Fibroblast of lung (primary cell): ENCODE results near the gene OR2B2. TPM values are rescaled to one million over a fixed set of nuclear protein-coding genes. Genes with fewer than 3 reads are reported as not detected.

Experiments
- DNase-seq, 2 donors: peaks; one replicate each; pipeline versions ENCODE4 v3.0.0 to v3.0.0-alpha.2; 2010; ENCODE audit warnings: low read depth in 2 of 2
- H2AFZ ChIP-seq: 2 replicates; pipeline ENCODE4 v1.5.1; 2012; ENCODE audit warnings: low read length, control low read depth, inconsistent platforms
- H3K27ac ChIP-seq: 2 replicates; pipeline ENCODE4 v1.5.1; 2011; ENCODE audit warnings: low read length, control low read depth; ENCODE audit not compliant: insufficient read depth
- H3K27me3 ChIP-seq: 2 replicates; pipeline ENCODE4 v1.5.1; 2011; ENCODE audit warnings: mild to moderate bottlenecking, low read length; ENCODE audit not compliant: control insufficient read depth, insufficient read depth
- H3K36me3 ChIP-seq: 2 replicates; pipeline ENCODE4 v1.5.1; 2011; ENCODE audit warnings: low read length; ENCODE audit not compliant: control insufficient read depth, insufficient read depth
- H3K4me1 ChIP-seq: 2 replicates; pipeline ENCODE4 v1.5.1; 2011; ENCODE audit warnings: low read length; ENCODE audit not compliant: control insufficient read depth, insufficient read depth; ENCODE audit errors: extremely low read depth
- H3K4me2 ChIP-seq: 2 replicates; pipeline ENCODE4 v1.5.1; 2011; ENCODE audit warnings: low read length, control low read depth; ENCODE audit not compliant: insufficient read depth; ENCODE audit errors: extremely low read depth
- H3K4me3 ChIP-seq, 4 experiments: fragments of 200-600 bp in 1 of 4; sonication (generic) in 1 of 4; replicated peaks in 1 of 4; 2 replicates each; pipeline ENCODE4 v1.5.1; 2011 to 2016; ENCODE audit warnings: low read length in 4 of 4, low read depth in 3 of 4, mild to moderate bottlenecking in 3 of 4, control low read depth in 2 of 4, inconsistent platforms in 1 of 4, mixed read lengths in 1 of 4; ENCODE audit not compliant: insufficient read depth in 1 of 4; ENCODE audit errors: control extremely low read depth in 1 of 4
- H3K79me2 ChIP-seq: 2 replicates; pipeline ENCODE4 v1.5.1; 2012; ENCODE audit warnings: mild to moderate bottlenecking, low read length, inconsistent platforms; ENCODE audit not compliant: control insufficient read depth, insufficient read depth
- H3K9ac ChIP-seq: 2 replicates; pipeline ENCODE4 v1.5.1; 2011; ENCODE audit warnings: mild to moderate bottlenecking, low read length, control low read depth; ENCODE audit not compliant: insufficient read depth
- H3K9me3 ChIP-seq: 2 replicates; pipeline ENCODE4 v1.5.1; 2012; ENCODE audit warnings: low read depth, low read length; ENCODE audit not compliant: control insufficient read depth, insufficient read depth
- H4K20me1 ChIP-seq: 2 replicates; pipeline ENCODE4 v1.5.1; 2011; ENCODE audit warnings: low read length; ENCODE audit not compliant: control insufficient read depth, insufficient read depth; ENCODE audit errors: extremely low read depth
- EZH2 ChIP-seq: IDR thresholded peaks from 2 replicates; pipeline ENCODE4 v1.5.1; 2012; ENCODE audit warnings: low read length, control low read depth, mild to moderate bottlenecking; ENCODE audit errors: missing control alignments
- polyA plus RNA-seq, 2 donors: library from polyadenylated mRNA; depleted of rRNA in 1 of 2; stranded (reverse) in 1 of 2; unstranded in 1 of 2; fragments of >200 nt; gene quantifications; 2 replicates each; pipeline ENCODE4 v1.2.1, GENCODE V29; 2011 to 2012; ENCODE audit warnings: missing spikeins in 1 of 2
- total RNA-seq: library from RNA; depleted of rRNA; stranded (reverse); fragments of >200 nt; gene quantifications from 2 replicates; pipeline ENCODE4 v1.2.1, GENCODE V29; 2014
- TF ChIP-seq, protein P1 (sequence below), 2 donors: IDR thresholded peaks in 1 of 2; conservative IDR thresholded peaks in 1 of 2; 1 replicate in 1 of 2; 2 replicates in 1 of 2; pipeline ENCODE4 v1.5.1; 2011 to 2012; ENCODE audit warnings: low read length in 2 of 2, control low read depth in 1 of 2, inconsistent platforms in 1 of 2, low read depth in 1 of 2, mild to moderate bottlenecking in 1 of 2

Gene OR2B2
- total and polyA plus RNA-seq, 2 donors (not counting 1 experiment from before 2014, with no cell fraction given), result not detected

DNA sequence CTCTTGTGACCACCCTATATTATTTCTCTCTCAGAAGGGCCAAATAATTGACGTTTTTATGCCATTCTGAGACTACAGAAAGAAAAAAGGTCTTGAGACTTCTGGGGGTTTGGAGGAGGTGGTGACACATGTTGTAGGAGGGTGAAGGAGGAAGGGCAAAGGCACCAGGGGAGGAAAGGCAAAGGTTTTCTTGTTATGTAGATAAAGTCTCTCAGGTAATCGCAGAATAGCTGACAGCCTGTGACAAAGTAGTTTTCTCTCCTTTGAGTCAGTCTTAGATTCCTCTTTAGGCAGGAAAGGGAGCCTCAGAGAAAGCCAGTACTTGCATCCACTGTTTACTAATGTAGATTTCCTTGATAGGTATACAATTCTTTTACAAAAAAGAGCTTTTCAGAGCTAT is 23.6 kb downstream of the OR2B2 start:
- Histone ChIP-seq H3K9me3 (no peaks in the 10 kb centered on the region), H3K27ac (no peak overlapping the region), H3K79me2 (no peaks in the 10 kb centered on the region), H3K36me3 (no peaks in the 10 kb centered on the region), H2AFZ (no peak overlapping the region), H3K9ac (no peak overlapping the region), H3K4me1 (peaks cover 3% of the 10 kb centered on the region), H3K4me2 (no peak overlapping the region), H4K20me1 (no peaks in the 10 kb centered on the region), H3K27me3 (no peaks in the 10 kb centered on the region), H3K4me3 (no peak overlapping the region)
- TF ChIP-seq, protein P1, sequence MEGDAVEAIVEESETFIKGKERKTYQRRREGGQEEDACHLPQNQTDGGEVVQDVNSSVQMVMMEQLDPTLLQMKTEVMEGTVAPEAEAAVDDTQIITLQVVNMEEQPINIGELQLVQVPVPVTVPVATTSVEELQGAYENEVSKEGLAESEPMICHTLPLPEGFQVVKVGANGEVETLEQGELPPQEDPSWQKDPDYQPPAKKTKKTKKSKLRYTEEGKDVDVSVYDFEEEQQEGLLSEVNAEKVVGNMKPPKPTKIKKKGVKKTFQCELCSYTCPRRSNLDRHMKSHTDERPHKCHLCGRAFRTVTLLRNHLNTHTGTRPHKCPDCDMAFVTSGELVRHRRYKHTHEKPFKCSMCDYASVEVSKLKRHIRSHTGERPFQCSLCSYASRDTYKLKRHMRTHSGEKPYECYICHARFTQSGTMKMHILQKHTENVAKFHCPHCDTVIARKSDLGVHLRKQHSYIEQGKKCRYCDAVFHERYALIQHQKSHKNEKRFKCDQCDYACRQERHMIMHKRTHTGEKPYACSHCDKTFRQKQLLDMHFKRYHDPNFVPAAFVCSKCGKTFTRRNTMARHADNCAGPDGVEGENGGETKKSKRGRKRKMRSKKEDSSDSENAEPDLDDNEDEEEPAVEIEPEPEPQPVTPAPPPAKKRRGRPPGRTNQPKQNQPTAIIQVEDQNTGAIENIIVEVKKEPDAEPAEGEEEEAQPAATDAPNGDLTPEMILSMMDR (conservative IDR thresholded peaks at IDR 0.05 in 1 of 2, IDR thresholded peaks at IDR 0.05 in 1 of 2; ENCODE audit: low read depth in 1 of 2, low read length in 2 of 2), result no peak
- TF ChIP-seq EZH2, result no peak
- no peak for DNase-seq

DNA sequence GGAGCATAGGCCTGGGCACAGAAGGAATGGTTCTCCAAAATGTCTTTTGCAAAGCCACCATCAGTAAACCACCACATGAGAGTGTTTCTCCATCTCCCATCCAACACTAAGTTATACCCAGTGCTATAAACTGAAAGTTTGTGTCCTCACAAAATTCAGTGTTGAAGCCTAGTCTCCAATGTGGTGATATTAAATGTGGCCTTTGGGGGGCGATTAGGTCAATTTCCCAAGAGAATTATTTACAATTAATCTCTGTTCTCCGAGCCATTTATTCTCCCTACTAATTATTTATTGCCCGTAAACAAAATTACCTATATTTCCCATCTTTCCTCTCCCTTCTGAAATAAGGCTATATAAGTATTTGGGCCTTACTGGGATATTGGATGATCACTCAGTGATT is 26.1 kb downstream of the OR2B2 start:
- no peak for DNase-seq
- no peak overlapping the region for H2AFZ ChIP-seq
- TF ChIP-seq, protein P1 (conservative IDR thresholded peaks at IDR 0.05 in 1 of 2, IDR thresholded peaks at IDR 0.05 in 1 of 2; ENCODE audit: low read depth in 1 of 2, low read length in 2 of 2), result no peak
- TF ChIP-seq EZH2, result no peak
- no peak overlapping the region for H3K4me2 ChIP-seq
- no peak overlapping the region for H3K9ac ChIP-seq
- no peaks in the 10 kb centered on the region for H3K9me3 ChIP-seq
- H3K36me3 ChIP-seq, result no peaks in the 10 kb centered on the region
- H3K27ac ChIP-seq, result no peak overlapping the region
- H4K20me1 ChIP-seq, result no peaks in the 10 kb centered on the region
- H3K27me3 ChIP-seq, result no peaks in the 10 kb centered on the region
- peaks cover 3% of the 10 kb centered on the region for H3K4me1 ChIP-seq
- H3K79me2 ChIP-seq, result no peaks in the 10 kb centered on the region
- H3K4me3 ChIP-seq, result no peak overlapping the region

DNA sequence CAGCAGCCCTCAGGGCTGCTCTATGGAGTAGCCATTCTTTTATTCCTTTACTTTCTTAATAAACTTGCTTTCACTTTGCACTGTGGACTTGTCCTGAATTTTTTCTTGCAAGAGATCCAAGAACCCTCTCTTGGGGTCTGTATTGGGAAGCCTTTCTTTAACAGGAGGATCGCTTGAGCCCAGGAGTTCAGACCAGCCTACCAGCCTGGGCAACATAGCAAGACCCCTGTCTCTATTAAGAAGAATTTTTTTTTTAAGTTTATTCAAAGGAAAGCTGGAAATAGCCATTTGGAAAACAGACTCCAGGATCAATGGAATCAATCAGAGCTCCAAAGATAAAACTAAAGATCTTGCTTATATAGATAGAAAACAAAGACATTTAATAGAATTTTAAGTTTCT is 29.1 kb downstream of the OR2B2 start:
- DNase-seq, result no peak
- H3K27me3 ChIP-seq, result no peaks in the 10 kb centered on the region
- no peaks in the 10 kb centered on the region for H3K9me3 ChIP-seq
- H3K4me2 ChIP-seq, result no peak overlapping the region
- H4K20me1 ChIP-seq, result no peaks in the 10 kb centered on the region
- no peaks in the 10 kb centered on the region for H3K4me1 ChIP-seq
- TF ChIP-seq EZH2, result no peak
- TF ChIP-seq, protein P1 (conservative IDR thresholded peaks at IDR 0.05 in 1 of 2, IDR thresholded peaks at IDR 0.05 in 1 of 2; ENCODE audit: low read depth in 1 of 2, low read length in 2 of 2), result no peak
- H2AFZ ChIP-seq, result no peak overlapping the region
- no peaks in the 10 kb centered on the region for H3K36me3 ChIP-seq
- H3K79me2 ChIP-seq, result no peaks in the 10 kb centered on the region
- no peak overlapping the region for H3K4me3 ChIP-seq
- no peak overlapping the region for H3K9ac ChIP-seq
- H3K27ac ChIP-seq, result no peak overlapping the region
